ENCODE measurements around the gene PRKAR2A.

DNA sequence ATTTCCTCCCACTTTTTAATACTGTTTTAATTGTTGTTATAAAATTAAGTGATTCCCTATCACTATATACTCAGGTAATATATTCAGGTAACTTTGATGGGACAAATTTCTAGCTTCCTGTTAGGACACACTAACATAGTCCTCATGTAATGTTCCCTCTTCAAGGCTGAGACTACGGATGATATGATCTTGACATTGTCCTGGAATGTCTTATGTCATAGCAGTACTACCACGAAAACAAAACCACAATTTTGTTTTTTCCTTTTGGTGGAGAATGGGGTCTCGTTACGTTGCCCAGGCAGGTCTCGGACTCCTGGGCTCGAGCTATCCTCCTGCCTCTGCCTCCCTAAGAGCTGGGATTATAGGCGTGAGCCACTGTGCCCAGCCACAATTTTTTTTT, 103.9 kb downstream of the PRKAR2A start:
- TF ChIP-seq, protein P1, sequence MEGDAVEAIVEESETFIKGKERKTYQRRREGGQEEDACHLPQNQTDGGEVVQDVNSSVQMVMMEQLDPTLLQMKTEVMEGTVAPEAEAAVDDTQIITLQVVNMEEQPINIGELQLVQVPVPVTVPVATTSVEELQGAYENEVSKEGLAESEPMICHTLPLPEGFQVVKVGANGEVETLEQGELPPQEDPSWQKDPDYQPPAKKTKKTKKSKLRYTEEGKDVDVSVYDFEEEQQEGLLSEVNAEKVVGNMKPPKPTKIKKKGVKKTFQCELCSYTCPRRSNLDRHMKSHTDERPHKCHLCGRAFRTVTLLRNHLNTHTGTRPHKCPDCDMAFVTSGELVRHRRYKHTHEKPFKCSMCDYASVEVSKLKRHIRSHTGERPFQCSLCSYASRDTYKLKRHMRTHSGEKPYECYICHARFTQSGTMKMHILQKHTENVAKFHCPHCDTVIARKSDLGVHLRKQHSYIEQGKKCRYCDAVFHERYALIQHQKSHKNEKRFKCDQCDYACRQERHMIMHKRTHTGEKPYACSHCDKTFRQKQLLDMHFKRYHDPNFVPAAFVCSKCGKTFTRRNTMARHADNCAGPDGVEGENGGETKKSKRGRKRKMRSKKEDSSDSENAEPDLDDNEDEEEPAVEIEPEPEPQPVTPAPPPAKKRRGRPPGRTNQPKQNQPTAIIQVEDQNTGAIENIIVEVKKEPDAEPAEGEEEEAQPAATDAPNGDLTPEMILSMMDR (IDR thresholded peaks at IDR 0.05), result no peak
- TF ChIP-seq POLR2A (IDR thresholded peaks at IDR 0.05), result no peak
- TF ChIP-seq POLR2AphosphoS5 (IDR thresholded peaks at IDR 0.05), result no peak
- no peak for TF ChIP-seq EP300 (IDR thresholded peaks at IDR 0.05)

Data from upper lobe of left lung (tissue), 4 donors.